ENCODE measurements around the gene DTNB. TPM values are rescaled to one million over a fixed set of nuclear protein-coding genes. Genes with fewer than 3 reads are reported as not detected.

Gene DTNB
- total and polyA plus RNA-seq, 2 of the 4 experiments (the other 2 are of a cell fraction), result 3.8 to 5.3 TPM

GRCh38 chr2:25402477-25402876 lies 270.9 kb downstream of the DTNB start:
- Histone ChIP-seq H4K5ac (ENCODE audit: low read depth, low read length) (no peak overlapping the region), H3K36me3 (ENCODE audit: control insufficient read depth, insufficient read depth, low read length) (no peaks in the 10 kb centered on the region), H4K91ac (ENCODE audit: insufficient read depth, low read depth, low read length) (no peak overlapping the region), H4K20me1 (ENCODE audit: insufficient read depth, low read length) (no peaks in the 10 kb centered on the region), H2AK9ac (replicated peaks; ENCODE audit: low read depth, low read length, poor library complexity) (no peak overlapping the region), H2BK120ac (ENCODE audit: low read depth, low read length) (no peak overlapping the region), H2AFZ (replicated peaks; ENCODE audit: low read length, poor library complexity) (no peak overlapping the region), H2AK5ac (ENCODE audit: low read depth, low read length) (no peak overlapping the region), H3K27ac (ENCODE audit: insufficient read depth, low read length) (no peak overlapping the region), H3K4me2 (ENCODE audit: low read depth, low read length) (no peak overlapping the region), H3K4me1 (ENCODE audit: control insufficient read depth, insufficient read depth, low read length) (peaks cover 2% of the 10 kb centered on the region; the same call in 1 of the 2 replicates), H3K9me3 (ENCODE audit: control insufficient read depth, insufficient read depth, low read length) (no peaks in the 10 kb centered on the region), H4K8ac (ENCODE audit: low read depth in 2 of 2, low read length in 2 of 2) (no peak overlapping the region), H3K18ac (ENCODE audit: low read depth, low read length) (no peak overlapping the region), H3K9me1 (ENCODE audit: insufficient read depth, low read length) (0 out of 2 replicates have a peak, but pooled peaks cover 5% of the 10 kb centered on the region), H3K9ac (ENCODE audit: low read depth, low read length) (no peak overlapping the region), H3K56ac (ENCODE audit: extremely low read depth, insufficient read depth, low read length) (no peak overlapping the region), H3K27me3 (ENCODE audit: control insufficient read depth, insufficient read depth, low read length) (no peaks in the 10 kb centered on the region), H2BK15ac (ENCODE audit: low read depth, low read length) (no peak overlapping the region), H3K4me3 (ENCODE audit: insufficient read depth, low read depth, low read length) (no peak overlapping the region), H3K23ac (ENCODE audit: low read depth, low read length) (no peak overlapping the region), H3K79me1 (ENCODE audit: low read depth in 1 of 2, low read length in 2 of 2) (no peaks in the 10 kb centered on the region), H3K4ac (ENCODE audit: low read depth, low read length) (no peak overlapping the region), H2BK5ac (ENCODE audit: low read depth, low read length, poor library complexity, severe bottlenecking) (no peak overlapping the region), H3K14ac (replicated peaks; ENCODE audit: low read depth, low read length) (no peak overlapping the region), H2BK20ac (ENCODE audit: low read depth, low read length) (no peak overlapping the region)
- no TSS peak for BruUV-seq (replicated peaks)
- ChIA-PET POLR2A (ENCODE audit: unreplicated experiment) (no interaction called here), CTCF (no interaction called here)
- in situ Hi-C loops (cut with MboI; ENCODE audit: low sequenced_read_pairs), result no loop called here
- DNase-seq (no peak), ATAC-seq (ENCODE audit: low read depth) (no peak)
- no CpG with 5 or more reads among the region's 3 CpGs for WGBS, 2 experiments (ENCODE audit: extremely low coverage in 2 of 2, insufficient read length in 1 of 2)
- intact Hi-C loops (cut with micrococcal nuclease), result no loop called here
- TF ChIP-seq BHLHE40 (IDR thresholded peaks at IDR 0.05; ENCODE audit: low read depth, low read length) (no peak), FOS (IDR thresholded peaks at IDR 0.05; ENCODE audit: low read depth, low read length) (no peak), RFX5 (IDR thresholded peaks at IDR 0.05; ENCODE audit: low read depth, low read length) (no peak), POLR2A (IDR thresholded peaks at IDR 0.05; ENCODE audit: low read depth, low read length) (no peak), NFE2L2 (IDR thresholded peaks at IDR 0.05; ENCODE audit: low read depth, low read length) (no peak), CEBPB (IDR thresholded peaks at IDR 0.05; ENCODE audit: low read depth, low read length) (no peak), MXI1 (IDR thresholded peaks at IDR 0.05; ENCODE audit: borderline replicate concordance, low read depth, low read length) (no peak)
- dilution Hi-C loops (cut with HindIII; ENCODE audit: low sequenced_read_pairs, unreplicated experiment), result no loop called here
